ENCODE results near the gene NENF.
"Not testable (repeated sequence)": the region's sequence is repeated elsewhere in the genome, so short reads cannot be mapped to it uniquely, and the experiment has no call there.

NENF gene

GRCh38 chr1:212432661-212433576 is at the start of gene NENF:
Gene NENF, plus strand, starts transcription at chr1:212432920. Its CDS starts 24 bp downstream, at chr1:212432944.
- peak within 1 kb of the TSS; percentile 56 for H3K4me3 ChIP-seq (ENCODE audit: low read depth, low read length)

GRCh38 chr1:212386029-212386428 is 46.7 kb upstream of the NENF start:
- H3K4me3 ChIP-seq (ENCODE audit: low read depth, low read length) = no peak overlapping the region

- no peak overlapping the region for H3K4me3 ChIP-seq (ENCODE audit: low read depth, low read length)
Observed at GRCh38 chr1:212388985-212389716, 43.6 kb upstream of the NENF start.

- not testable (repeated sequence) for H3K4me3 ChIP-seq (ENCODE audit: low read depth, low read length)
Observed at GRCh38 chr1:212395678-212396437, 36.9 kb upstream of the NENF start.

GRCh38 chr1:212396638-212397037 is 36.1 kb upstream of the NENF start:
- no peak overlapping the region for H3K4me3 ChIP-seq (ENCODE audit: low read depth, low read length)

GRCh38 chr1:212397171-212397570 is 35.5 kb upstream of the NENF start:
- H3K4me3 ChIP-seq (ENCODE audit: low read depth, low read length) = no peak overlapping the region

- H3K4me3 ChIP-seq (ENCODE audit: low read depth, low read length) = no peak overlapping the region
Observed at GRCh38 chr1:212401042-212401441, 31.7 kb upstream of the NENF start.

- H3K4me3 ChIP-seq (ENCODE audit: low read depth, low read length) = no peak overlapping the region
Observed at GRCh38 chr1:212401838-212402582, 30.7 kb upstream of the NENF start.

- H3K4me3 ChIP-seq (ENCODE audit: low read depth, low read length) = no peak overlapping the region
Observed at GRCh38 chr1:212402666-212403321, 29.9 kb upstream of the NENF start.

GRCh38 chr1:212410231-212410820 is 22.4 kb upstream of the NENF start:
- no peak overlapping the region for H3K4me3 ChIP-seq (ENCODE audit: low read depth, low read length)

GRCh38 chr1:212412374-212412773 is 20.3 kb upstream of the NENF start:
- H3K4me3 ChIP-seq (ENCODE audit: low read depth, low read length) = no peak overlapping the region

GRCh38 chr1:212413902-212414327 is 18.8 kb upstream of the NENF start:
- H3K4me3 ChIP-seq (ENCODE audit: low read depth, low read length) = peak overlapping the region; percentile 70

- H3K4me3 ChIP-seq (ENCODE audit: low read depth, low read length) = peak within 1 kb of the TSS; percentile 70
Observed at GRCh38 chr1:212414328-212415106, 18.2 kb upstream of the NENF start, which contains the start of gene PACC1. Gene PACC1, minus strand, starts transcription at chr1:212414886. Its CDS starts 129 bp downstream, at chr1:212414757.

GRCh38 chr1:212415107-212415841 is 17.4 kb upstream of the NENF start:
- no peak overlapping the region for H3K4me3 ChIP-seq (ENCODE audit: low read depth, low read length)

- H3K4me3 ChIP-seq (ENCODE audit: low read depth, low read length) = no peak overlapping the region
Observed at GRCh38 chr1:212421165-212421564, 11.6 kb upstream of the NENF start.

GRCh38 chr1:212423879-212424278 is 8.8 kb upstream of the NENF start:
- H3K4me3 ChIP-seq (ENCODE audit: low read depth, low read length) = no peak overlapping the region

GRCh38 chr1:212428496-212428895 is 4.2 kb upstream of the NENF start:
- H3K4me3 ChIP-seq (ENCODE audit: low read depth, low read length) = no peak overlapping the region

GRCh38 chr1:212430416-212430815 is 2.3 kb upstream of the NENF start:
- H3K4me3 ChIP-seq (ENCODE audit: low read depth, low read length) = no peak overlapping the region

All from iPS-11a (cell line).